Fibroblast of the conjunctiva (primary cell): ENCODE data around the gene ZDHHC23.

Source experiments
- DNase-seq: peaks from one replicate; pipeline ENCODE4 v3.0.0-alpha.2; 2010; ENCODE audit warnings: low read depth

Gene ZDHHC23

GRCh38 chr3:114011059-114011797 lies 63.4 kb downstream of the ZDHHC23 start:
- DNase-seq: no peak
